NK-92 treated with Interleukin-12 subunit alpha and Interleukin-12 subunit beta, amount 100 ng/mL, for 24 hours (cell line): ENCODE data around the gene OR8D2.
"Not testable (repeated sequence)": the region's sequence is repeated elsewhere in the genome, so short reads cannot be mapped to it uniquely, and the experiment has no call there.

Experiments used
- DNase-seq: peaks from one replicate; lab custom pipeline; 2025; lab: John Stamatoyannopoulos, UW

The OR8D2 gene

DNA sequence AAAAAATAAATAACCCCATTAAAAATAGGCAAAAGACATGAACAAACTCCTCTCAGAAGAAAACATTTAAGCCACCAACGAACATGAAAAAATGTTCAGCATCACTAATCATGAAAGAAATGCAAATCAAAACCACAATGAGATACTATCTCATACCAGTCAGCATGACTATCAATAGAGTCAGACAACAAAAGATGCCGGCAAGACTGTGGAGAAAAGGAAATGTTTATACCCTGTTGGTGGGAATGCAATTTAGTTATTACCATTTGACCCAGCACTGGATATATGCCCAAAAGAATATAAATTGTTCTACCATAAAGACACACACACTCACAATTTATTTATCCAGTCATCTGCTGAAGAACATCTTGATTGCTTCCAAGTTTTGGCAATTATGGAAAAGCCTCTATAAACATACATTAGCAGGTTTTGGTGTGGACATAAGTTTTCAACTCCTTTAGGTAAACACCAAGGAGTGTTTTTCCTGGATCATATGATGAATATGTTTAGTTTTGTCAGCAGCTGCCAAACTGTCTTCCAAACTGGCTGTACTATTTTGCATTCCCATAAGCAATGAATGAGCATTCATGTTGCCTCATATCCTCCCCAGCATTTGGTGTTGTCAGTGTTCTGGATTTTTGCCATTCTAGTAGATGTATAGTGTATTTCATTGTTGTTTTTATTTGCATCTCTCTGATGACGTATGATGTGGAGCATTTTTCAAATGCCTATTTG is 34.2 kb downstream of the OR8D2 start:
- no peak for DNase-seq

DNA sequence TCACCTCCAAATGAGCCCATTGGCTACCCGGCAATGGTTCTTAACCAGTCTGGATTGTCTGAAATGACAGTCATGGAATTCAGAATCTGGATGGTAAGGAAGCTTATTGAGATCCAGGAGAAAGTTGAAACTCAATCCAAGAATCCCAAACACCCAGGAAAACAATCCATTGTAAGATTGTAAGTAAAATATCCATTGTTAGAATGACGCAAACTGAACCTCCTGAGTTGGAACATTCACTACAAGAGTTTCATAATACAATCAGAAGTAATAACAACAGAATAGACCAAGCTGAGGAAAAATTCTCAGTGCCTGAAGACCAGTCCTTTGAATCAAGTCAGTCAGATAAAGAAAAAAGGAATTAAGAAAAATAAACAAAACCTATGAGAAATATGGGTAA is 41.7 kb downstream of the OR8D2 start:
- no peak for DNase-seq

DNA sequence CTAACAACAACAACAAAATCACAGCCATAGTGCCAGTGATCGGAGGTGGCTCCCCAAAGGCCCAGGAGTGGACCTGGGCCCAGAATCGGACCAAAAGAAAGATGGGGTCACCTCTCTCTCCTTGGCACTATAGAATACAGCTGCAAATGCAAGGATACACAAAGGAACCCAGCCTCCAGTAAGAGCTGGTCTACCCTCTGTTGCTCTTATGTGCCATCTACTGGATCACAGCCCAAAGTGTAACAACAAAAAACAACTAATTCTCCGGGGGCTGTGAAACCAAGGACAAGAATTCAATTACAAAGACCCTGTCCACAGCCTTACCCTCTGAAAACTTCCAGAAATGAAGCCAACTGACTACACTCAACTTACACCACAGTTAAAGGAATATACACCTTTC is 42.2 kb downstream of the OR8D2 start:
- DNase-seq = no peak

DNA sequence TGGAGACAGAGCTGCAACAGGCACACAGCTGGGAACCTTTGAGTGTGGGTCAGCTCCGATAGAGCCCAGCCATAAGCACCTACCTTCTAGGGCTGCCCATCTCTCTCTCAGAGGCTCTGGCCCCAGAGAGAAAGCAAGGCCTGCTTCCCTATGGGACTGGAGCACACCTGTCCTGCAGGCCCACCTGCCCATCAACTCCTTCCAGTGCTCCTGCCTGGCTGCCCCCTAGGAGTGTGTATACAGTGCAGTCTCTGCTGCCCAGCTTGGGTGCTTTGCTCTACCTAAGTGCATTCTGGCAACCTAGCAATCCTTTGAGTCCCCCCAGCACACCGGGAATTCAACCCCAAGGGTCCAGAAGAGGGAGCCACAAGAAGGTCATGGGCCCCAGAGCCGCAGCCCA is 42.8 kb downstream of the OR8D2 start:
- no peak for DNase-seq

DNA sequence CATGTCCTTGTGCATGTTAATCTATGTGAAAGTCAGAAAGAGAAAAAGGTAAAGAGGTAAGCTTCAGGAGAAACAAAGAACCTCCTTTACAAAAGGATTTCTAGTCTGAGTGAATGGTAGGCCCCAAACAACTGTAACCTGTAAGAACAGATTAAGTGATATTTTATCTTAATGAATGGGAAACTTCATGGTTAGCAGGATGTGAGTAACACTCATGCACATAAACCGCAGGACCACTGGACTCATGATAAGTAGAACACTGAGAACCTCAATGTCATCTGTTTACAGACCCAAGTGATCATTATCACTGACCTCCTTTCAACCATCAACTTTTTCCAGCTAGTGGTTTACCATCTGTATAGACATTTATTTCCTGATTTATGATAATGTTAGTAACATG is 43.9 kb downstream of the OR8D2 start:
- peak; percentile 1 for DNase-seq

DNA sequence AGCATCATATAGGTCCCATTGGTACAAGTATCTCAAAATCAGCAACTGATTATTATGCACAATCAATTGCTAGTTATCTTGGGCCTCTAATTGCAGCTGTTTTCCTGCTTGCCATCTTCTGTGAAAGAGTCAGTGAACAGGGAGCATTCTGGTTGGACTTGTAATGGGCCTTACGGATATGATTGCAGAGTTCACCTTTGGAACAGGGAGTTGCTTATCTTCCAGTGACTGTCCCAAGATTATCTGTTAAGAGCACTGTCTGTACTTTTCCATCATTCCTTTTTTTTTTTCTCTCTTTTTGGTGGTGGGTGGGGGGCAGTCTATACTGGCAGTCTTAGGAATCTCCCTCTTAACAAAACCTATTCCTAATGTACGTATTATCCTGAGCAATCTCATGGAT is 46.0 kb downstream of the OR8D2 start:
- no peak for DNase-seq

DNA sequence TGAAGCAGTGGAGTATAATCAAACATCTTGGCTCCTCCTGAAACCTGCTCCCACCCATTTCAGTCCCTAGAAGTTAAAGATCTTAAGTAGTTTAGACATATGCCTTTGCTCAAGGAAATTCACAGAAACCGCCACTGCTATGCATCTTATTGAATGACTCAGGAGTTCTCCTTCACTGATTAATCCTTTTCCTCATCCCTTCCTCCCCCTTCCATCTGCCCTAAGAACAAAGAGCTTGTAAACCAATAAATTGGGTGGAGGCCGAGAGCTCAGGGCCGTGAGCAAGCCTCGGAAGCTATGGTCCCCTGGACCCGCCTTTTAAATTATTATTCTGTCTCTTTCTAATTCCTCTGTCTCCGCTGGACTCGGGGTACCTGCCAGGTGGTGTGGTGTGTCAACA is 49.1 kb downstream of the OR8D2 start:
- not testable (repeated sequence) for DNase-seq
